GM20431 (cell line): ENCODE data around the gene PKNOX2.

Source experiments
- in situ Hi-C: fragments of 300-500 bp; cut with MseI, MboI; formaldehyde crosslinking; loops from one replicate; pipeline ENCODE4 v1.15.0; 2020; ENCODE audit warnings: low sequenced_read_pairs; ENCODE audit not compliant: unreplicated experiment

Gene PKNOX2

DNA sequence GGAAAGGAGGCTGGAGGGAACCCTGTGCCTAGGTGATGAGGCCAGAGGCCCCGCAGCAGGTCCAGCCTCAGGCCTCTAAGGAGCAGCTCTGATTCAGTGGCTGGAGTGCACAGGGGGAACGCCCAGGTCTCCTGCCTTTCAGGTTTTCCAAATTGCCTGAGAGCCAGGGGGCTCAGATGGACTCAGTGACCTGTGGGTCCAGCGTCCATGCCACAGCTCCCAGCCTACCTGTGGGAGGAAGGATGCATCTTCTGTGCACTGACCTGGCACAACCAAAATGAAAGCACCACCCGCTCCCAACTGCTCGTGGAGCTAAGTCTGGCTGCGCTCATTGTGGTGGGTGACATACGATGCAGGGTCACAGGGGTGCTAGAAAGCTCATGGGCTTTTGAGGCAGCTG lies 248.7 kb downstream of the PKNOX2 start:
- in situ Hi-C loops: no loop called here

DNA sequence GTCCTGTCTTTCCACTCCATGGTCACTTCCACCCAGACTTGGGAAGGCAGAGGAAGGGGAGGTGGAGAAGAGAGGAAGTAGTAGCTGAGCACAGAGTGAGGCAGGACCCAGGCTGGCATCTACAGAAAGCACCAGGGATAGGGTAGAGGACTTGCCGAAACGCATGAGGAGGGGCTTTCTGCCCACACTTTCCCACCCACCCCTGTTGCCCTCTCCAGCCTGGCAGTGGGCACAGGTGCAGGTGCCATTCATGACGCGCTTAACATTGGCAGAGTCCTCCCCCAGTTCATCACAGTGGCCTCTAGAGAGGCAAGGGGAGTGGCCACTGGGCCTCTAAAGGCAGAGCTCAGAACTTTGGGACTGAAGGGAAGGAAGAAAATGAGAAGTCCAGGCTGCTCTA lies 249.6 kb downstream of the PKNOX2 start:
- in situ Hi-C loops: no loop called here

DNA sequence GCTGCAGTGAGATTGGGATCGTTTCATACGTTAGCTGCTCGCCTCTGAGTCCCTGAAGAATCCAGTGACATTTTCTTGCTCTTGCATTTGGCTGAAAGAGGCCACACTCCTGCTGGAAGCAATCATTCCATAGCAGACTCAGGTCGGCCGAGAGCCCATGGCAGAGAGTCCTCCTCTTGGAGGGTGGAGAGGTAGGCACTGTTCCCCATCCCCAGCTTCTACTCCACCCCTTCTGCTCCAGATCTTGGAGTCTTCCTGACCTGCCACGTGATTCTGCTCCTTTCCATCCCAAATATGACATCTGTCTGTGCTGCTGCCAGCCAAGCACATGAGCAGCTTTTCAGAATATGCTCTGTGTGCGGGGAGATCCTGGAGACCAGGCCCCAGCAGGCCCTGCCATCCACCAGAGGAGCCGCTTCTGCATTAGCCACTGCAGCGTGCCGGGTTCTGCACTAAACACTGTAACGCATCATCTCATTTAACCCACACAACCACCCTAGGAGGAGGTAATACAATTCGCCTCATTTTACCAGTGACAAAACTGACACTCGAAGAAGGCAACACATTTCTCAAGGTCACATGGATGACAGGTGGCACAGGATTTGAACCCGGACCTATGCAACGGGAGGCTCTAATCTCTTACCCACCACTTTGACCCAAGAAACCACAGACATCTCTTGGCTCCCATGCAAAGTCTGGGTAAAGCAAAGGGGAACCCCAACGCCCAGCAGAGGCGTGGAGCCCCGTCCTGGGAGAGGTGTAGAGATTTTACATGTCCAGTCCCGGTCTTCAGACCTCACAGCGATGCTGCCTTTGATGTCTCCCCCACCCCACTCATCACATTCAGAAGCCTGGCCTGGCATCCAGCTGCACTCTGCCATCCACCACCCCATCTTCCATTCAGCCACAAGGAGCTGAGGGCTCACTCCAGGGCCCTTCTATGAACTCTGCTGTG lies 252.7 kb downstream of the PKNOX2 start:
- in situ Hi-C loops: no loop called here

DNA sequence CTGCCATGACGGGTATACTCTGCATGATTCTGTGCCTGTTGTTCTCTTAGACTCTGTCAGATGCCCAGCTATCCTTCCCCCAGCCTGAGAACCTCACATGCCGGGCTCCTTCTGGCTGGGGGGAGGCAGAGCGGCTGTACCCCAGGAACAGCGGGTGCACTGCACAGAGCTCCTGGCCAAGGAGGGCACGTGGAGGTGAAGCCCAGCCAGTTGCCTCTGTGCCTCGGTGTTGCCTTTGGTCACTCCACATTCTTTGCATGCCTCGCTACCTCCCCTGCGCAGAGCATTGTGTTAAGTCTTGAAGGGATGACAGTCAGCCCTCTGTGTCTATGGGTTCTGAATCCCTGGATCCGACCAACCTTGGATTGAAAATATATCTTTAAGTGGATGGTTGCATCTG lies 253.8 kb downstream of the PKNOX2 start:
- in situ Hi-C loops: no loop called here

DNA sequence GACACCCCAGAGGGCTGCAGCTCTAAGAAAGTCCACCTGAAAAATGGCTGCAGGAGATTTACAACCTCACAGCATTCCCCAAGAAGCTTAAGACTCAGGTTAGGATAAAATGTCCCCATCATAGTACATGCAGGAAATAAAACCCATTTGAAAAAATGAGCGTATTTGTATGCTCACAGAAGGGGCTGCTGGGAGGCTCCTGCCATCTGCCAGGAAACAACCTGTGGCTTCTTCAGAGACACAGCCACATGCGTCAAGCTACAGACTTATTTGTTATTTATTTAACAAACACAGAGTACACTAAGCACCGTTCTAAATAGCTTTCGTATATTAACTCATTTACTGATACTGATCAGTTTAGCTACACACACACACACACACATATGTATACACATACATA lies 258.1 kb downstream of the PKNOX2 start:
- in situ Hi-C loops: no loop called here

DNA sequence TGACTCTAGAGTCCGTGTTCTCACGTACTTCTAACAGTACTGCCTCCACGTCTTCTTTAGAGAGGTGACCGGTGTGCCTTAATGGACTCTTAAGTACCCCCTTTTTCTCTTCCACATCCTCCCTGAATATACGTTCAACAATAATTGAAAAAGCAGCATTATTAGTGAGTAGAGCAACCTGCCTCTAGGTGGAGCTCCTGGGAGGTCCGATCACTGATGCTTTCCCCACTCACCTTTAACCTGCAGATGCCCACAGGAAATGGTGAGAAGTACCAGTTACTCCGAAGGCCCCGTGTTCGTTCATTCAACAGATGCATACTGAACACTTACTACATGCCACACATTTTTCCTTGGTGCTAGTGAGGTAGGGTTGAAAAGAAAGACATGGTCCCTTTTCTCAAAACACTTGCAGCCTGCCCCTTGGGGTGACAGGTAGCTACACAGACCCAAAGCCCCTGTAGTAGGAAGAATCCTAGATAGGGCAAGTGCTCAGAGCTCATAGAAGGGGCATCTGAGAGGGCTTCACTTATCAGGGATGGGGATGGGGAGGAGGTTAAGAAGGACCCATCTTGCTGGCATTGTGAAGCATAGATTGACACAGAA lies 258.8 kb downstream of the PKNOX2 start:
- in situ Hi-C loops: no loop called here

DNA sequence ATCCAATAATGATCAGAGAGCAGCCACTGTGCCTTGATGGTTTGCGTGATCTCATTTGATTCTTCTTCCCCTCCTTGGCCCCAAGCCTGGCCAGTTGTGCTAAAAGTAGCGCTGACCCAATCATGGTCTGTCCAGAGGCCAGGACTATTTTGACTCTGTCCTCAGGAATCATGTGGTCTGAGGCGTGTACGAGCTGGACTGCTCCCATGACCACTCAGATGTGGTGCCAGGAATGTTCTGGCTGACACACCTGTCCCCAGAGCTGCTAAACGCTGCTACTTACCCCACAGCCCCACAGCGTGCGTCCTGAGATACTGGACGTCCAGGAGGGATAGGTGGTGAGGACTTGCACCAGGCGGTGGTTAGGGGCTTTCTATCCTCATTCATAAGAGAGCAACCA lies 261.1 kb downstream of the PKNOX2 start:
- in situ Hi-C loops: no loop called here

DNA sequence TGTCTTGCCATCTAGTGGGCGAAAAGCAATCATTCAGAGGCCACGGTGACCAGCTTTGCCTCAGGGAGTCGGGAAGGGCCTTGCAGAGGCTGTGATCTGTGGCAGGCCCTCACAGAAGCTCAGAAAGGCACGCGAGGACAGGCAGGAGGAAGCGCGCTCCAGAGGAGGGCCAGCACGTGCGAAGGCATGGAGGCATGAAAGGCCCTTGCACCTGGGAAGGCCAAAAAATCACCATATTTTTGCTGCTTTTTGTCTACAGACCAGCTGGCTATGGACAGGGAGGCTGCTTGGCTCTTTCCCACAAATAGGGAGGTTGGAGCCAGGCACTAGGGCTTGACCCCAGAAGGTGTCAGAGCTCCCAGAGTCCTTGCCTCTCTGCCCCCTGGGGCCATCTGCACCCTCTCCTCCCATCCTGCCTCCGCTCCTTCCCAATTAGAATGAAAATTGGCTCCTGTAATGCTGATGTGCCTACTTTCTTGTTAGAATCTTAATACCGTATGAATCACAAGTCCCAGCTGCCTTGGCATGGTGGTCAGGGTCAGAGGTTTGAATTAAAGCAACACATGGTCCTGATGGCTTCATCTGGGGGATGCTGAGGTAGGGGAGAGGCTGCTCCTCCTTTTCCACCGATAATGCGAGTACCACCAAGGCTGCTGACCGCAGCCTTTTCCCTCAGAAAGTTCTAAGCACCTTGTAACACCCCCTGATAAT lies 262.4 kb downstream of the PKNOX2 start:
- in situ Hi-C loops: no loop called here

DNA sequence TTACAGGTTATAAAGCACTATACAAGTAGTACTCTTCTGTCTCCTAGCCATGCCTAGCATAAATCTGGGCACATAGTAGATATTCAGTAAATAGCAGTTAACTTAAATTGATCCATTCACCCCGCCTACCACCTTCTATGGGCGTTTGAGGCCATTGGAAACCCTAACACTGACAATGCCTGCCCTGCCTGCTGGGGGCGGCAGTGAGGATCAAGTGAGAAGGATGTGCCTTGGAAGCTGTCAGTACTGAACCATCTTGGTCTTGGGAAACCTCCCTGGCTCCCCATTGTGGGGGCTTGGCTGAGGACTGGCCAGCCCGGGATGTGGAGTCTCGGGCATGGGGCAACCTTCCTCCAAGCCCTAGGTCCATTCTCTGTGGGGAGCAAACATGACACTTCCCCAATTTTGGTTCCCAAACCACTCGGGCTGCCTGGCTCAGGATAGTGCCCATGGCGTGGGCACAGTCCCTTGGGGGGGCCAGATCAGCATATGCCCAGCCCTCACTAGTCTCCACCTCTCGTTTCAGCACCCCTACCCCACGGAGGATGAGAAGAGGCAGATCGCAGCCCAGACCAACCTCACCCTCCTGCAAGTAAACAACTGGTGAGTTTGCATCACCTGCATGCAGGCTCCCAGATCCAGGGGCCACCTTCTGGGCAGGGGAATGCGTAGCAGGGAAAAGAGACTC lies 264.1 kb downstream of the PKNOX2 start:
- in situ Hi-C loops: no loop called here

DNA sequence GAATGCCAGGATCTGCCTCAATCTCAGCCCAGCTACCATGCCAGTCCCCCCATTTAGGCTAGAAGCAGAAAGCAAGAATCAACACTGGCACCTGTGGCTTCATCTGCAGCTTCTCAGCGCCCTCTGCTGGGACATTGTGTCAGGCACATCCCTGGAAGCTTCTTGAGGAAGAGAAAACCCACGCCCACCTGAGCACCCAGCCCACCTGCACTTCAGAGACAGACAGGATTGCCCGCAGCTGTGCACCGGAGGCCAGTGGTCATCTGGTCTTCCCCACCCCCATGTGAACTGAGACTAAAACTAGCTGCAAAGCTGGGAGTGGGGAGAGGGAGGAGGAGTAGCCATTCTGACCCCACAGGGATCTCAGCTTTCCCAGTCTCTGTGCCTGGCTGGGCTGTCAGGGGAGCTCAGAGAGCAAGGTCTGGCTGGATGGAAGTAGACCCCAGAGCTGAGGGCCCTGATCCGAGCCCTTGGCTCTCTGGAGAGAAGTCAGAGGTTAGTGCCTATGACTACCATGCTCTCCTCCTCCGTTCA lies 264.7 kb downstream of the PKNOX2 start:
- in situ Hi-C loops: no loop called here

DNA sequence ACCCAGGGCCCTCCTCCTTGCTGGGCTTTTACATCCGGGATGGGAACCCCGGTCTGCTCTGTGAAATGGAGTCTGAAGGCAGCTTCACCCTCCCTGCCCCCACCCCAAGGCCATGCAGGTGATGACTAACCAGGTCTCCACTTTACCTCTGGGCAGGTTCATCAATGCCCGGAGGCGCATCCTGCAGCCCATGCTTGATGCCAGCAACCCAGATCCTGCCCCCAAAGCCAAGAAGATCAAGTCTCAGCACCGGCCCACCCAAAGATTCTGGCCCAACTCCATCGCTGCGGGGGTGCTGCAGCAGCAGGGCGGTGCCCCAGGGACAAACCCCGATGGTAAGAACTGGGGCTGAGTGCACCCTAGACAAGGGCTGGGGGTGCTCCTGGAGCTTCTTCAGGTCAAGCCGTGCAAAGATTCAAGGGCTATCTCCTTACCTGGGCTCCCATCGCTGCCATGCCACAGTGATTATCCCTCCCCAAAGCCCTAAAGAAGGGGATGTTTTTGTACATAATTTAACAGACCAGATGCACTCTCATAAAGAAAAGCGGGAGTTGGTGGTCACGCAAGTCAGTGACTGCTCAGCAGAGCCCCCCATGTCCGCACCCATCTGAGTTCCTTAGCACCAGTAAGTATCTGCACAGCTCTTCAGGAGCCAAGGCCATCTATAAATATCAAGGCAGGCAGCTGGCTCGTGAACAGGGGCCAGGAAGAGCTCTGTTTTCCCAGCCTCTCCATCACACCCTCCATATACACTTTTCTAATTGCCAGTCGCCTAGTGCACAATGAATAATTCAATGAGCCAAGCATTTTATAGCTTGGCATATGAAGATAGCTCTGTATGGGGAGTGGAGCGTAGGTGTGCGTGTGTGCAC lies 265.5 kb downstream of the PKNOX2 start:
- in situ Hi-C loops: no loop called here

DNA sequence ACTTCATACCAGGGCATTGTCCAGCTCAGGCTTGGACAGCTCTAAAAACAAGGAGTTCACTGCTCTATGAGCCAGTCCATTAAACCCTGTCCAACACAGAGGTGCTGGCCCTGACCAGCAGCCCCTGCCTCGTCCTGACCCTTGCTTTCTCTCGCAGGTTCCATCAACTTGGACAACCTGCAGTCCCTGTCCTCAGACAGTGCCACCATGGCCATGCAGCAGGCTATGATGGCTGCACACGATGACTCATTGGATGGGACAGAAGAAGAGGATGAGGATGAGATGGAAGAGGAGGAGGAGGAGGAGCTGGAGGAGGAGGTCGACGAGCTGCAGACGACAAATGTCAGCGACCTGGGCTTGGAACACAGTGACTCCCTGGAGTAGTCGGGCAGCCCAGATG lies 266.5 kb downstream of the PKNOX2 start:
- in situ Hi-C loops: no loop called here

DNA sequence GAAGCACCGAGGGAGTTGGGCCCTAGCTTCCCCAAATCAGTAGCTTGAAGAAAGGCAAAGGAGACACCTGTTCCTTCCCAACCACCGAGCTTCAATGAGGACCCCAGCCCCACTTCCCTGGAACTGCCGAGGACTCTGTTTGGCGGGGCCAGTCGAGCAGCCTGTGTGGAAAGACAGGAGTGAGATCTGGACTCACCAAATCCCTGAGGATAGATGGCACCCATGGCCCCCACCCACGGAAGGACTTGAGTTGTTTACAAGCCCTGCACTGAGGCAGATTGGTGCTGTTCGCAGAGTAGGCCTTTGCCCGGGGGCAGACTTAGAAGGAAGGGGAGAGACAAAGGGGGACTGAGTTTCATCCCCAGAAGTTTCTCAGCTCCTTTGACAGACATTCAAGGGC lies 266.9 kb downstream of the PKNOX2 start:
- in situ Hi-C loops: no loop called here

DNA sequence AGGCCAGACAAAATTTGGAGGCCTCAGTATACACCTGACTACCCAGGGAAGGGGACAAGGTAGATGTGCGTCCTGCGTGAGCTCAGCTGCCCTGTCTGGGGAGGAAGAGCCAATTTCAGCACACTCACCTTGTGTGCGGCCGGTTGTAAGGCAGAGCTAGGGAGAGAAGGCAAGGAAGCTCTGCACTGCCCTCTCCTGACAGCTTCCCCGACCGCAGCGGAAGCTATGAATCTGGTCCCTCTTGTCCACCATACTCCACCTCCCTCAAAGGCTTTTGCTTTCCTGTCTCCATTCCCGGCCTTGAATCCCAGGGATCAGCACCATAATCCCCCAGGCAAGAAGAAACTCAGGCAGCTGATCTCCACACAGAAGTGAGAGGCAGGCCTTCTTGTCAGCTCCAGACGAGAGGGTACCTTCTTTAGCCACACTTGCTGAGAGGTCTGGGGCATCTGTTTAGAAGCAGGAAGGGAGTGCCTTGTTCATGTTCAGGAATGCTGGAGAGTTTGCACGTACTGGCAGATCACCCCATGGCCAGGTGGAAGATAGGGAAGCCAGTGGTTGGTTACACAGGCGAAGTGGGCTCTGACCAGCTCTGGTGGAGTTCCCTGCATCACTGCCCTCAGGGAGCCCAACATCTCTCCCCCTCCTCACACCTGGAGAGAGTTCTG lies 269.0 kb downstream of the PKNOX2 start:
- in situ Hi-C loops: no loop called here

DNA sequence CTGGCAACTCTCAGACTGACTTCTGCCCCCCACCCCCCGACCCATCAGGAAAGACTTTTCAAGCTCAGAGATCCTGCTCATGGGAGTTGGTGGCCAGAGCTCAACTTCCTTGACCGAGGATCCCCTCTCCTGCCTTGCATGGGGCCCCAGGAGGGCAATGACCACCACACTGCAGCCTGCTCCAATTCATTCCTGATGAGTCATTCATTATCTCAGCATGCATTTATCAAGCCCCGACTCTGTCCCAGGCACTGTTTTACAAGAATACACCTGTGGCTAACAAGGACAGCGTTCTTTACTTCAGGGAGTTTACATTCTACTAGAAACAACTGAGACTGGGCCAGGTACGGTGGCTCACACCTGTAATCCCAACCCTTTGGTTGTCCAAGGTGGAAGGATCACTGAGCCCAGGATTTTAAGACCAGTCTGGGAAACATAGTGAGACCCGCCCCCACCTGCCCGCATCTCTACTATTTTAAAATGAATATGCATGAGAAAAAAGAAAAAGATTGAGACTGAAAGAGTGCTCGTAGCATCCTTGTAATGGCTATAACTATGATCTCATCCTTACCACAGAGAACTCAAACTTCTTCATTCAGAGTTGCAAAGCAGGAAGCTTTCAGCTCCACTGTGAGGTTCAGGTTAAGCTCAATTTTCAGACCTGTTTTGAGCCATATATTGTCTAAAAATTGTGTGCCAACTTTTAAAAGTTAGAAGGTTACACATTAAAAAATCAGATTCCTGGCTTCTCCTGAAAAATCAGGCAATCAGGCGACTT lies 271.1 kb downstream of the PKNOX2 start:
- in situ Hi-C loops: no loop called here

DNA sequence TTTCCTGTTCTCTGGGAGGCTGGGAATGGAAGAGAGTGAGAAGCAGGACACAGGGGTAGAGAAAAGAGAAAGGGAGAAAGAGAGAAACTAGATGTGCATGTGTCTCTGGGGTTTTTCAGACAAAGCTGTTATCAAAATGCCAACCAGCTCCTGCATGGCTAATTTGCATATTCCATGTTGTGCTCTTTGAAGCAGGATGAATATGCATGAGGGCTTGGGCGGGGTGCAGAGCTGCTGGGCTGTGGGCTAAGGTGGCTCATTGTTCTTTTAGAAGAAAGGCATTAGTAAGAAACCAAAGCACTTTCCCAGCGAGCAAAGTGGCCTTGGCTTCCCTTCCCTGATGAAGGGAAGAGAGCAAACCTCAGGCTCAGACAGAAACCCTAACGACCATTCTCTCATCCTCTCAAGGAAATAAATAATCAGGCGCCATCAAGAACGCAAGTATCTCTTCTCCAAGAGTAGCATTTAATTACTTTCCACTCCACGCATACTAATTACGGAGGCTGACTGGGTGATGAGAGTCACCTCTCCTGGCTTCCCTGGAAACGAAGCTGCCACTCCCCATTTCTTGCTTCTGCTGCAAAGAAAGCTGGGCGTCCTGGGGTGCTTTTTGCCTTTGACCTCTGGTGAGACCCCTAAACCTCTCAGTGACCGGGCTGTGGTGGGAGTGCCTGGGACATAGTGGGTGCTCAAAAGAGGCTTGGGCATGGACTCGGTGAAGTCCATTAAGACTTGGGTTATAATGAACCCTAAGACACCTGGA lies 277.3 kb downstream of the PKNOX2 start:
- in situ Hi-C loops: no loop called here

DNA sequence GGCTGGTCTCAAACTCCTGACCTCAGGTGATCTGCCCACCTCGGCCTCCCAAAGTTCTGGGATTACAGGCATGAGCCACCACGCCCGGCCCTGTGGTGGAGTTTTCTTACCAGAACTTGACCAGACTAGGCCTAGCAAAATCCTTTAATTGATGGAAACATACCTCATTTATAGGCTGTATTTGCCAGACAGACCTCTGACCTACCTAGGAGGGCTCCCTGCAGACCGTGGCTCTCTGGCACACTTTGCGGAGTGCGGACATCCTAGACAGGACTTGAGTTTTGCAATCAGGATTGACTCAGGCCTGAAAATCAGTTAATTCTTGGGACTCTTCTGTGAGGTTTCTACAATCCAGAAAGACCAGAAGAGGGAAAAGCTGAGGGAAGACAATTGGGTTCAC lies 278.4 kb downstream of the PKNOX2 start:
- in situ Hi-C loops: no loop called here
